ENCODE data around the gene PKN3. TPM values are rescaled to one million over a fixed set of nuclear protein-coding genes. Genes with fewer than 3 reads are reported as not detected.

Gene PKN3

DNA sequence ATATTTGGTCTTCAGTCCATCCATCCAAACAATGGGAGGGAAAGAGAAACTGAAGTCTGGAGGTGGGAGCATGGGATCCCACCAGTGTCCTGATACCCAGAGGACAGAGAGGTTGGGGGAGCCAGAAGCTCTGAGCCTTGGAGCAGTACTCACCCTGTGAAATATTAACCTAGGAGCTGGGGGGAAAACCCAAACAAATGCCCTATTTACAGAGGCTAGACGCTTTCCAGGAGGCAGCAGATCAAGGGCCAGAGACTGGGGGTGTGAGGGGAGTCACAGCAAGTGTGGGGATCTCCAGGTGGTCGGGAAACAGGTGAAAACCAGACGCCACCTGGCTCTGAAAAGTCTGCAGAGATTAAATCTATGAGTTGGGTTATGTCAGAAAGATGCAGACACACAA, 63.2 kb downstream of the PKN3 start:
- peaks cover 3% of the 10 kb centered on the region for H3K4me1 ChIP-seq (ENCODE audit: control insufficient read depth, insufficient read depth, low read length)
- no peaks in the 10 kb centered on the region for H3K27me3 ChIP-seq (ENCODE audit: control insufficient read depth, insufficient read depth, low read length)
- H3K9me3 ChIP-seq (replicated peaks; ENCODE audit: low read length): no peaks in the 10 kb centered on the region
- no peak overlapping the region for H3K4me3 ChIP-seq (ENCODE audit: low read length)
- no peak overlapping the region for H3K4me2 ChIP-seq (ENCODE audit: low read length)
- H3K9ac ChIP-seq (ENCODE audit: low read depth, low read length): no peak overlapping the region
- H3K36me3 ChIP-seq (ENCODE audit: insufficient read depth, low read length): no peaks in the 10 kb centered on the region

- no peak overlapping the region for H3K9ac ChIP-seq (ENCODE audit: low read depth, low read length)
- no peak overlapping the region for H3K4me3 ChIP-seq (ENCODE audit: low read length)
- no peaks in the 10 kb centered on the region for H3K27me3 ChIP-seq (ENCODE audit: control insufficient read depth, insufficient read depth, low read length)
- peaks cover 14% of the 10 kb centered on the region for H3K4me1 ChIP-seq (ENCODE audit: control insufficient read depth, insufficient read depth, low read length)
- H3K36me3 ChIP-seq (ENCODE audit: insufficient read depth, low read length): no peaks in the 10 kb centered on the region
- H3K9me3 ChIP-seq (replicated peaks; ENCODE audit: low read length): no peaks in the 10 kb centered on the region
- H3K4me2 ChIP-seq (ENCODE audit: low read length): no peak overlapping the region
Measured at GRCh38 chr9:128768606-128769005, 66.3 kb downstream of the PKN3 start.

Small RNA genes within 50 kb of the gene (small RNA-seq; reads per million reads assigned to genes)
- gene RF00017 (not detected), gene RN7SL560P (not detected)

Data from skeletal muscle satellite cell (primary cell).